Natural killer cell treated with Interleukin-12 subunit alpha and Interleukin-12 subunit beta and Interleukin-15 and Interleukin-18, amount 100 ng/mL, for 72 hours (primary cell): ENCODE measurements around the gene TIMP2. TPM values are rescaled to one million over a fixed set of nuclear protein-coding genes. Genes with fewer than 3 reads are reported as not detected.
"Not testable (repeated sequence)": the region's sequence is repeated elsewhere in the genome, so short reads cannot be mapped to it uniquely, and the experiment has no call there.

ENCODE experiments used
- ATAC-seq, 2 donors: fragments of 150-1000 bp; cut with Tn5 transposase in 1 of 2; sonication (Bioruptor Pico), chemical (Tn5 transposase) in 1 of 2; 2 replicates each; pipeline ENCODE4 v1.10.0; 2021
- DNase-seq: peaks from one replicate; pipeline ENCODE4 v3.0.0; 2022; ENCODE audit warnings: low spot score
- H3K27ac Mint-ChIP-seq, 2 donors: 1 replicate in 1 of 2; 2 replicates in 1 of 2; pipeline ENCODE4 v1.8.0; 2022; ENCODE audit warnings: mixed read lengths in 2 of 2, mild to moderate bottlenecking in 1 of 2, moderate library complexity in 1 of 2
- H3K27me3 Mint-ChIP-seq, 2 donors: 1 replicate in 1 of 2; 2 replicates in 1 of 2; pipeline ENCODE4 v1.8.0; 2022; ENCODE audit warnings: mixed read lengths in 2 of 2
- H3K36me3 Mint-ChIP-seq: one replicate; pipeline ENCODE4 v1.8.0; 2022; ENCODE audit warnings: mixed read lengths
- H3K4me1 Mint-ChIP-seq, 2 donors: 1 replicate in 1 of 2; 2 replicates in 1 of 2; pipeline ENCODE4 v1.8.0; 2022; ENCODE audit warnings: low read depth in 2 of 2, mixed read lengths in 2 of 2, mild to moderate bottlenecking in 1 of 2
- H3K4me3 Mint-ChIP-seq: one replicate; pipeline ENCODE4 v1.8.0; 2022; ENCODE audit warnings: mixed read lengths
- H3K9me3 Mint-ChIP-seq: 2 replicates; pipeline ENCODE4 v1.8.0; 2022; ENCODE audit warnings: mixed read lengths
- total RNA-seq, 2 donors: library from RNA; stranded (reverse); gene quantifications; one replicate each; pipeline ENCODE4 v1.2.3, GENCODE V29; 2022

Gene TIMP2
- total RNA-seq, 2 donors from 2014 or later = 0.43 TPM; not detected in 1

GRCh38 chr17:78917451-78918275 lies 7.5 kb downstream of the TIMP2 start:
- ATAC-seq = no peak
- Mint-ChIP-seq H3K9me3 (no peaks in the 10 kb centered on the region), H3K27me3 (peaks cover 5 to 10% of the 10 kb centered on the region in 2 donors), H3K4me3 (no peak overlapping the region), H3K36me3 (no peaks in the 10 kb centered on the region), H3K27ac (no peak overlapping the region), H3K4me1 (peaks cover under 1 to 2% of the 10 kb centered on the region in 2 donors)
- DNase-seq = no peak

DNA sequence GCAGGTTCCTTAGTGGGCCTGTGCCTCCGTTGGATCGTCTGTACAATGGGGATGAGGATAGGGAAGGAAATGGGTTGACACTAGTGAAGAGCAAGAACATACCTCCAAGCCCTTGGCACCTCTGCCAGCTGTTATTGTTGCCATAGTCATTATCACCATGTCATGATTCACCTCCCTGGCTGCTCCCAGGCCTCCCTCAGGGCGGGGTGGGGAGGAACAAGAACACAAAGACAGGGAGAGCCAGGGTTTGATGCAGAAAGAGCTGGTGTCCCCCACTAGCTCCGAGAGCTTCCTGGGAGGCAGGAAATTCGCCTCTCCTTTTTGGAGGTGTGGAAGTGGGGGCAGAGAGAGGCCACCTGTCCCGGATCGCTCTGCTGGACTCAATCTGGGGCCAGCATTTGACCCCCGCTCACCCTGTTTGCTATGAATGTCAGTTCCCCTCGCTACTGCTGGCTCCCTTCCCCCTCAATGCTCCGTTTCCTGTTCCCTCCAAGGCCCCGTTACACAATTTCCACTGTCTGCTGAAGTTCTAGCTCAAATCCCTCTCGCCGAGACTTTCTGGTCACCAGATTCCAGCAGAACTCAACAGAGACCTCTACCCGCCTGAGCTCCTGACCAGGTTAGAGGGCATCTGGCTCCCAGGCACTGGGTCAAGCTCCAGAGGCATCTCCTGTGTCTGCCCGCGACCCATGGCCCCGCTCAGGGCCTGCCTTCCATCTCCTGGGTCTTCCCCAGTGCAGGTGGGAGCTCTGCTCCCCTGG lies 9.1 kb downstream of the TIMP2 start:
- ATAC-seq = no peak

DNA sequence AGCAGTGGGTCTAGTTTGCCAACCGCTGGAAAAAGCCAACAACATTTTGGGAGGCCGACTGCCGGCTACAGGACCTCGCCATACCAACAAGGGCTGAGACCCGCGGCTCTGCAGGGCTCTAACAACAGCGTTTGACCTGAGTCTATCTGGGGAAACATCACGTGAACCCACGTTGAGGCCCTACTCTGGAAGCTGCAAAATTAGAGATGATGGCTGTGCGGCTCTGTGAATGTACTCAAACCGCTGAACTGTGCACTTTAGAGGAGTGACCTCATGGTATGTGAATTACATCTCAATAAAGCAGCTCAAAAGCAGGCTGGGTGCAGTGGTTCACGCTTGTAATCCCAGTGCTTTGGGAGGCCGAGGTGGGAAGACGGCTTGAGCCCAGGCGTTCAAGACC lies 12.1 kb downstream of the TIMP2 start:
- Mint-ChIP-seq H3K27ac (no peak overlapping the region), H3K4me3 (no peak overlapping the region), H3K4me1 (no peaks in the 10 kb centered on the region), H3K27me3 (peaks cover 0 to 2% of the 10 kb centered on the region in 2 donors), H3K36me3 (no peaks in the 10 kb centered on the region), H3K9me3 (no peaks in the 10 kb centered on the region)
- no peak for ATAC-seq
- no peak for DNase-seq

More for the DNA sequence above, 9.1 kb downstream of the TIMP2 start:
- DNase-seq = no peak
- Mint-ChIP-seq H3K9me3 (no peaks in the 10 kb centered on the region), H3K27ac (no peak overlapping the region), H3K4me1 (no peaks in the 10 kb centered on the region), H3K36me3 (no peaks in the 10 kb centered on the region), H3K4me3 (no peak overlapping the region), H3K27me3 (peaks cover 5 to 7% of the 10 kb centered on the region in 2 donors)

GRCh38 chr17:78912082-78912481 lies 13.1 kb downstream of the TIMP2 start:
- DNase-seq (no peak), ATAC-seq (no peak)
- Mint-ChIP-seq H3K4me1 (no peaks in the 10 kb centered on the region), H3K4me3 (no peak overlapping the region), H3K36me3 (no peaks in the 10 kb centered on the region), H3K9me3 (no peaks in the 10 kb centered on the region), H3K27ac (no peak overlapping the region), H3K27me3 (no peaks in the 10 kb centered on the region)

DNA sequence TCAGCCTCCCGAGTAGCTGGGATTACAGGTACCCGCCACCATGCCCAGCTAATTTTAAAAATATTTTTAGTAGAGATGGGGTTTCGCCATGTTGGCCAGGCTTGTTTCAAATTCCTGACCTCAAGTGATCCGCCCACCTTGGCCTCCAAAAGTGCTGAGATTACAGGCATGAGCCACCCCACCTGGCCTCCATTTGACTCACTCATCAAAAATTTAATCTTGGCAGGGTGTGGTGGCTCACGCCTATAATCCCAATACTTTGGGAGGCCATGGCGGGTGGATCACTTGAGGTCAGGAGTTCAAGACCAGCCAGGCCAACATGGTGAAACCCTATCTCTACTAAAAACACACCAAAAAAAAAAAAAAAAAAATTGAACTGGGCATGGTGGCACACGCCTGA lies 13.6 kb downstream of the TIMP2 start:
- not testable (repeated sequence) for H3K9me3 Mint-ChIP-seq, ATAC-seq, H3K36me3 Mint-ChIP-seq, H3K27ac Mint-ChIP-seq, H3K4me1 Mint-ChIP-seq, DNase-seq, H3K4me3 Mint-ChIP-seq, H3K27me3 Mint-ChIP-seq

DNA sequence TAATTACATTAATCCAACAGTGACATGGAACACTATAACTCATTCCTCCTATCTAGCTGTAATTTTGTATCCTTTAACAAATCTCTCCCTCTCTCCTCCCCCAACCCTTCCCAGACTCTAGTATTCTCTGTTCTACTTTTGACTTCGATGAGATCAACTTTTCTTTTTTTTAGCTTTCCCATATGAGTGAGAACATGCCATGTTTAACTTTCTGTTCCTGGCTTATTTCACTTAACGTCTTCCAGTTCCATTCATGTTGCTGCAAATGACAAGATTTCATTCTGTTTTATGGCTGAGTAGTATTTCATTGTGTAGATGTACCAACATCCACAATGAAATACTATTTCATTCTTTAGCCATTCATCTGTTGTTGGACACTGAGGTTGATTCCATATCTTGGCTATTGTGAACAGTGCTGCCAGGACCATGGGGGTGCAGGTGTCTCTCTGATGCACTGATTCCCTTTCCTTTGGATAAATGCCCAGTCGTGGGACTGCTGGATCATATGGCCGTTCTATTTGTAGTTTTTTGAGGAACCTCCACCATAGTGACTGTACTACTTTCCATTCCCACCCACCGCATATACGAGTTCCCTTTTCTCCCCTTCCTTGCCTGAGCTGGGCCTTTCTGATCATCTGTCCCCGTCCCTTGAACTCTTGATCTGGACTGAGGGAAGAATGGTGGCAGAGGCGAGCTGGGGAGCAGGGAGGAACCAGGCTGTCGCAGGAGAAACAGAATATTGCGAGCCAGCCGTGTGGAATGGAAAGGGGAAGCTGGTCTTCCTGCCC lies 14.5 kb downstream of the TIMP2 start:
- no peak for DNase-seq
- Mint-ChIP-seq H3K9me3 (no peaks in the 10 kb centered on the region), H3K36me3 (no peaks in the 10 kb centered on the region), H3K4me1 (no peaks in the 10 kb centered on the region), H3K4me3 (no peak overlapping the region), H3K27me3 (no peaks in the 10 kb centered on the region), H3K27ac (no peak overlapping the region)
- no peak for ATAC-seq

DNA sequence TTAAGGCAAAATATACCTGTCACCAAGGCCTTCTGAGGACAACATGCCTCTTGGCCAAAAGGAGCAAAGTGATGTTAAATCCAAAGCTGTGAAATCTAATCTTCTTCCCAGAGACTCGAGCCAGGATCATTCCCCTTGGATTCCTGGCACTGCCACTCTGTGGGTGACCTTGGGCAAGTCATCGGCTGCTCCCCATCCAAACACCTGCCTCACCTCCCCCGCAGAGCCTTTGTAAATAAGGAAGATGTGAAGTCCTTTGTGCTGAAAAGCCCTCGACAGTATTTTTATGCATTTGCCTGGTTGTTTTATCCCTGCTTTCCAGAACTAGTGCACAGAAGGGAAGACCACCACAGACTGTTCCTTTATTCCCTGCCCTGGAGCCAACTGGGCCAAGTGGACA lies 16.8 kb downstream of the TIMP2 start:
- DNase-seq = no peak
- no peaks in the 10 kb centered on the region for H3K36me3 Mint-ChIP-seq
- peaks cover 0 to 1% of the 10 kb centered on the region in 2 donors for H3K4me1 Mint-ChIP-seq
- no peak for ATAC-seq
- no peak overlapping the region for H3K4me3 Mint-ChIP-seq
- no peak overlapping the region for H3K27ac Mint-ChIP-seq
- no peaks in the 10 kb centered on the region for H3K27me3 Mint-ChIP-seq
- H3K9me3 Mint-ChIP-seq = no peaks in the 10 kb centered on the region

GRCh38 chr17:78905541-78905940 lies 19.6 kb downstream of the TIMP2 start:
- Mint-ChIP-seq H3K27me3 (no peaks in the 10 kb centered on the region), H3K27ac (no peak overlapping the region), H3K4me3 (no peak overlapping the region), H3K9me3 (no peaks in the 10 kb centered on the region), H3K4me1 (peaks cover 0 to 2% of the 10 kb centered on the region in 2 donors), H3K36me3 (no peaks in the 10 kb centered on the region)
- ATAC-seq (no peak), DNase-seq (no peak)

- Mint-ChIP-seq H3K9me3 (no peaks in the 10 kb centered on the region), H3K36me3 (no peaks in the 10 kb centered on the region), H3K27ac (no peak overlapping the region), H3K27me3 (no peaks in the 10 kb centered on the region), H3K4me3 (no peak overlapping the region), H3K4me1 (peaks cover 0 to 2% of the 10 kb centered on the region in 2 donors)
- DNase-seq (no peak), ATAC-seq (no peak)
Observed at GRCh38 chr17:78905116-78905515, 20.1 kb downstream of the TIMP2 start.

GRCh38 chr17:78904371-78904770 lies 20.8 kb downstream of the TIMP2 start:
- peaks cover 0 to 2% of the 10 kb centered on the region in 2 donors for H3K4me1 Mint-ChIP-seq
- no peaks in the 10 kb centered on the region for H3K27me3 Mint-ChIP-seq
- H3K36me3 Mint-ChIP-seq = no peaks in the 10 kb centered on the region
- no peak for DNase-seq
- H3K9me3 Mint-ChIP-seq = no peaks in the 10 kb centered on the region
- no peak overlapping the region for H3K4me3 Mint-ChIP-seq
- no peak for ATAC-seq
- H3K27ac Mint-ChIP-seq = no peak overlapping the region

GRCh38 chr17:78903101-78903779 lies 21.9 kb downstream of the TIMP2 start, which contains the start of gene CEP295NL:
CEP295NL (minus strand) TSS chr17:78903201; CDS start chr17:78901828, 1,373 bp downstream.
- Mint-ChIP-seq H3K36me3 (no peaks in the 10 kb centered on the region), H3K9me3 (no peaks in the 10 kb centered on the region), H3K4me3 (no peak within 1 kb of the TSS), H3K27me3 (no peaks in the 10 kb centered on the region), H3K27ac (no peak within 1 kb of the TSS), H3K4me1 (peaks cover 0 to 2% of the 10 kb centered on the region in 2 donors)
- DNase-seq = no peak
- ATAC-seq = no peak

DNA sequence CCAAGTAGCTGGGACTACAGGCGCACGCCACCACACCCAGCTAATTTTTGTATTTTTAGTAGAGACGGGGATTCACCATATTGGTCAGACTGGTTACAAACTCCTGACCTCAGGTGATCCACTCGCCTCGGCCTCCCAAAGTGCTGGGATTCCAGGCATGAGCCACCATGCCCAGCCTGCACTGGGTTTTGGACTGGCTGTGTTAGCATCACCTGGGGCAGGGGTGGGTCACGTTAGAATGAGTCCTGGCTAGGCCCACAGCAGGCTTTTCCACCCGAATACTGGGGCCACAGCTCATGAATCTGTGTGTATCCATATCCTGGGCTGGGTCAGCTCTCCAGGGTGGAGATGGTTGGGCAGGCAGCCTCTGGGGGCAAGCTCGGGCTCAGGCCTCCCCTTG lies 23.0 kb downstream of the TIMP2 start:
- not testable (repeated sequence) for H3K9me3 Mint-ChIP-seq, H3K27me3 Mint-ChIP-seq, DNase-seq, ATAC-seq, H3K4me1 Mint-ChIP-seq, H3K4me3 Mint-ChIP-seq, H3K27ac Mint-ChIP-seq, H3K36me3 Mint-ChIP-seq

DNA sequence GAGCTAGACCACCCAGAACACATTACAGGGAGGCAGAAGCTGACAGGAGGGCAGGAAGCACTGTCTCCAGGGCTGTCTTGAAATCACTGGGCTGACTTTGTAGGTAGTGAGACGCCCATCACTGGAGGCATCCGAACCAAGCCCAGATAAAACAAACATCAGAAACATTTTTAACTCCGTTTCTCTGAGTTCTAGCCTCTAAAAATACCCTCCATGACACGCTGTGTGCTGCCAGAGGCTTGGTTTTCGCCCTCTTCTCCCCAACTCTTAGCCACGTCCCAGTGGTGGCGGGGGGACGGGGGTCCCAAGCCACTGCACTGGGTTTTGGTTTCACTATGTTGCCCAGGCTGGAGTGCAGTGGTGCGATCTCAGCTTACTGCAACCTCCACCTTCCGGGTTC lies 23.4 kb downstream of the TIMP2 start:
- ATAC-seq (no peak), DNase-seq (no peak)
- Mint-ChIP-seq H3K4me3 (no peak overlapping the region), H3K4me1 (peaks cover 0 to 2% of the 10 kb centered on the region in 2 donors), H3K27me3 (no peaks in the 10 kb centered on the region), H3K36me3 (no peaks in the 10 kb centered on the region), H3K9me3 (no peaks in the 10 kb centered on the region), H3K27ac (no peak overlapping the region)
